Astrocyte of the cerebellum (primary cell): ENCODE measurements around the gene CTNNA1.

Experiments used
- DNase-seq: peaks from one replicate; pipeline ENCODE4 v3.0.0-alpha.2; 2011; ENCODE audit warnings: low read depth
- H3K4me3 ChIP-seq: 2 replicates; pipeline ENCODE4 v1.5.1; 2011; ENCODE audit warnings: mild to moderate bottlenecking, low read depth, low read length, moderate library complexity
- in situ Hi-C: cut with HindIII; loops from 2 replicates; pipeline ENCODE4 v1.10.0; 2017; ENCODE audit warnings: low sequenced_read_pairs
- TF ChIP-seq, protein P1 (sequence below): IDR thresholded peaks from 2 replicates; pipeline ENCODE4 v1.5.1; 2012; ENCODE audit warnings: low read length, low read depth, moderate library complexity, mild to moderate bottlenecking; ENCODE audit errors: missing control alignments

The CTNNA1 gene

DNA sequence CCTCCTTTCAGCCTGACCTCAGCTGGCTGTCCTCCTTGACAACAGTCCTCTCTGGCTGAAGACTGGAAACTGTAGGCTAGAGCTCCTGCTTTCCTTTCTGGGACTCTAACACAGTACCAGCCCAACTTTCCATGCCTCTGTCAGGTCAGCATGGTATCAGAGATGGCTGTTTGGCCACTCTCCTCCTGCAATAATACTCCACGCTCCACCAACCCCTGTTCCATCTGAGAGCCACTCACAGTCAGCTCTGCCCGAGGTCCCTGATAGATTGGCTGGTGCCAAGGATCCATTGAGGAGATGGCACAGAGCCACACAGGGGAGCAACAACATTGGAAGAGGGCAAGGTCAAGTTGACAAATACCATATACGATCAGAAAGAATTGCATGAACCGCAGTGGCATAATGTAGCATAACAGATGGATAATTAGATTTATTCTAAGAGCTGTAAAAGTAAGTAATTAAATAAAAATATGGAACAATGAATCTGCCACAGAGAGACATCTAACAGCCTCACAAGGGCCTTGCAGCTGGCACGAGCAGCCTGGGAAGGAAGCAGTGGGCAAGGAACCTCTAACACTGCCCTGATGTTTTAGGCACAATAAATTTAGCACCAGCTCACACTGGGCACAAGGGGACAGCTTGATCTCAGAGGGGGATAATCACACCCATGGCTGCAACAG lies 216.2 kb downstream of the CTNNA1 start:
- TF ChIP-seq, protein P1, sequence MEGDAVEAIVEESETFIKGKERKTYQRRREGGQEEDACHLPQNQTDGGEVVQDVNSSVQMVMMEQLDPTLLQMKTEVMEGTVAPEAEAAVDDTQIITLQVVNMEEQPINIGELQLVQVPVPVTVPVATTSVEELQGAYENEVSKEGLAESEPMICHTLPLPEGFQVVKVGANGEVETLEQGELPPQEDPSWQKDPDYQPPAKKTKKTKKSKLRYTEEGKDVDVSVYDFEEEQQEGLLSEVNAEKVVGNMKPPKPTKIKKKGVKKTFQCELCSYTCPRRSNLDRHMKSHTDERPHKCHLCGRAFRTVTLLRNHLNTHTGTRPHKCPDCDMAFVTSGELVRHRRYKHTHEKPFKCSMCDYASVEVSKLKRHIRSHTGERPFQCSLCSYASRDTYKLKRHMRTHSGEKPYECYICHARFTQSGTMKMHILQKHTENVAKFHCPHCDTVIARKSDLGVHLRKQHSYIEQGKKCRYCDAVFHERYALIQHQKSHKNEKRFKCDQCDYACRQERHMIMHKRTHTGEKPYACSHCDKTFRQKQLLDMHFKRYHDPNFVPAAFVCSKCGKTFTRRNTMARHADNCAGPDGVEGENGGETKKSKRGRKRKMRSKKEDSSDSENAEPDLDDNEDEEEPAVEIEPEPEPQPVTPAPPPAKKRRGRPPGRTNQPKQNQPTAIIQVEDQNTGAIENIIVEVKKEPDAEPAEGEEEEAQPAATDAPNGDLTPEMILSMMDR, result no peak
- no peak overlapping the region for H3K4me3 ChIP-seq
- in situ Hi-C loops, result no loop called here
- DNase-seq, result no peak

- in situ Hi-C loops, result no loop called here
- no peak for DNase-seq
- no peak overlapping the region for H3K4me3 ChIP-seq
- TF ChIP-seq, protein P1, result no peak
Measured at GRCh38 chr5:138972230-138972629, 219.0 kb downstream of the CTNNA1 start.

DNA sequence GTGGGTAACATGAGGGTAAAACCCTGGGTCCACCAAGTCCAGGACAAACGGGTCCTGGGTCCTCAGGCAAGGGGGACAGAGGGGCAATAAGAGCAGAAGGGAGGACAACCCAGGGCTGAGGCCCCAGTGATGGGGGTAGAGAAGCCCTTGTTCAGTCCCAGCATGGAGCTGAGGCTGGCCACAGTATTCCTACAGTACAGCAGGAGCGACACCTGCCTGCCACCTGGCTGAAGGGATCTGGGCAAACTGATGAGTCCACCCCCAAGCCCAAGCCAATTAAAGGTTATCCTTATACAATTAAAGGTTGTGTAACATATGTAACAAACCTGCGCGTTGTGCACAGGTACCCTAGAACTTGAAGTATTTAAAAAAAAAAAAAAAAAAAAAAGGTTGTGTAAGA lies 219.6 kb downstream of the CTNNA1 start:
- in situ Hi-C loops, result no loop called here
- no peak overlapping the region for H3K4me3 ChIP-seq
- TF ChIP-seq, protein P1, result no peak
- no peak for DNase-seq

GRCh38 chr5:138974227-138975063 lies 221.2 kb downstream of the CTNNA1 start:
- in situ Hi-C loops, result no loop called here
- H3K4me3 ChIP-seq, result no peak overlapping the region
- TF ChIP-seq, protein P1, result no peak

GRCh38 chr5:138975098-138975847 lies 222.0 kb downstream of the CTNNA1 start:
- no peak overlapping the region for H3K4me3 ChIP-seq
- TF ChIP-seq, protein P1, result no peak
- in situ Hi-C loops, result no loop called here
- peak; percentile 59 for DNase-seq

More at GRCh38 chr5:138974227-138975063, 221.2 kb downstream of the CTNNA1 start:
- peak; percentile 15 for DNase-seq

DNA sequence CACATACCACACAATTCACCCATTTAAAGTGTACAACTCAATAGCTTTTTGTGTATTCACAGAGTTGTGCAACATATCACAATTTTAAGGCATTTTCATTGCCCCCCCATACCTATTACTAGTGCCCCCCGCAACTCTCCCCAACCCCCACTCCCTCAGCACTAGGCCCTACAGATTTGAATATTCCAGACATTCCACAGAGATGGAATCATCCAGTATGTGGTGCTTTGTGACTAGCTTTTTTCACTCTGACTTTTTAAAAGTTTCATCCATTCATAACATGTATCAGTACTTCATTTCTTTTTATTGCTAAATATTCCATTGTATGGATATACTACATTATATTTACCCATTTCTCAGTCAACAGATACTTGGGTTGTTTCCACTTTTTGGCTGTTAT lies 224.9 kb downstream of the CTNNA1 start:
- H3K4me3 ChIP-seq, result no peak overlapping the region
- TF ChIP-seq, protein P1, result no peak
- DNase-seq, result no peak
- in situ Hi-C loops, result no loop called here
